OCI-LY7 (cell line): ENCODE data around the gene CDADC1. TPM values are rescaled to one million over a fixed set of nuclear protein-coding genes. Genes with fewer than 3 reads are reported as not detected.

Experiments
- BruUV-seq: library from RNA; stranded (reverse); fragments of 400-500 nt; replicated peaks from 2 replicates; lab custom pipeline; 2021; lab: Mats Ljungman, UMichigan
- CTCF ChIA-PET: fragments of 300-600 bp; sonication (Branson Sonifier 250); formaldehyde crosslinking; loops from one replicate; lab custom pipeline; 2022; ENCODE audit warnings: antibody characterized with exemption; ENCODE audit not compliant: unreplicated experiment; lab: Charles Lee
- POLR2A ChIA-PET: fragments of 300-600 bp; sonication (Branson Sonifier 250); formaldehyde crosslinking; loops from one replicate; lab custom pipeline; 2022; ENCODE audit warnings: antibody characterized with exemption; lab: Charles Lee
- DNase-seq: peaks from one replicate; pipeline ENCODE4 v3.0.0-alpha.2; 2015; ENCODE audit warnings: low spot score
- H2AFZ ChIP-seq: fragments of 200-600 bp; sonication (generic), shearing (Covaris generic); 2 replicates; pipeline ENCODE4 v1.6.1; 2014; ENCODE audit warnings: mild to moderate bottlenecking, antibody characterized with exemption, low read length, moderate library complexity
- H3K27ac ChIP-seq: fragments of 200-600 bp; sonication (generic); 2 replicates; pipeline ENCODE4 v1.5.1; 2014; ENCODE audit warnings: mixed run types, low read depth, mild to moderate bottlenecking, moderate library complexity, low read length, inconsistent platforms; ENCODE audit not compliant: poor library complexity, severe bottlenecking
- H3K36me3 ChIP-seq: fragments of 200-600 bp; sonication (generic); 2 replicates; pipeline ENCODE4 v1.6.1; 2014; ENCODE audit warnings: mild to moderate bottlenecking, antibody characterized with exemption, low read length, moderate library complexity, mixed read lengths; ENCODE audit not compliant: insufficient read depth
- H3K4me1 ChIP-seq: fragments of 200-600 bp; sonication (generic); 2 replicates; pipeline ENCODE4 v1.5.1; 2014; ENCODE audit warnings: mild to moderate bottlenecking, low read length; ENCODE audit not compliant: insufficient read depth, poor library complexity, severe bottlenecking
- H3K4me2 ChIP-seq: fragments of 200-600 bp; sonication (generic); 2 replicates; pipeline ENCODE4 v1.6.1; 2014; ENCODE audit warnings: mild to moderate bottlenecking, low read length
- H3K4me3 ChIP-seq: fragments of 200-600 bp; sonication (generic); 2 replicates; pipeline ENCODE4 v1.5.1; 2014; ENCODE audit warnings: mild to moderate bottlenecking, low read depth, low read length; ENCODE audit not compliant: poor library complexity, severe bottlenecking
- H3K79me2 ChIP-seq: fragments of 200-600 bp; sonication (generic); 2 replicates; pipeline ENCODE4 v1.6.1; 2016; ENCODE audit warnings: low read depth, mild to moderate bottlenecking, low read length, moderate library complexity, mixed read lengths; ENCODE audit not compliant: insufficient read depth
- H3K9me2 ChIP-seq: fragments of 200-600 bp; sonication (generic); 2 replicates; pipeline ENCODE4 v1.6.1; 2016; ENCODE audit warnings: mild to moderate bottlenecking, low read length, mixed read lengths; ENCODE audit not compliant: insufficient read depth
- H3K9me3 ChIP-seq: fragments of 200-600 bp; sonication (generic); 2 replicates; pipeline ENCODE4 v1.6.1; 2014; ENCODE audit warnings: mild to moderate bottlenecking, mixed run types, low read length, mixed read lengths
- H4K20me1 ChIP-seq: fragments of 200-600 bp; sonication (generic); 2 replicates; pipeline ENCODE4 v1.6.1; 2014; ENCODE audit warnings: mild to moderate bottlenecking, antibody characterized with exemption, low read length, moderate library complexity, mixed read lengths; ENCODE audit not compliant: insufficient read depth
- CTCF ChIP-seq: fragments of 200-600 bp; sonication (generic); conservative IDR thresholded peaks from 2 replicates; pipeline ENCODE4 v1.5.1; 2014; ENCODE audit warnings: mild to moderate bottlenecking, antibody characterized with exemption, low read length, moderate library complexity, mixed read lengths
- EZH2phosphoT487 ChIP-seq: fragments of 200-600 bp; sonication (generic); IDR thresholded peaks from 2 replicates; pipeline ENCODE4 v1.6.1; 2018; ENCODE audit warnings: low read depth, borderline replicate concordance, mild to moderate bottlenecking, mixed run types, antibody characterized with exemption, low read length, moderate library complexity, mixed read lengths
- intact Hi-C: fragments of 100-400 bp; cut with micrococcal nuclease; formaldehyde crosslinking; loops from one replicate; pipeline ENCODE4 v1.10.0; 2022; ENCODE audit not compliant: unreplicated experiment
- total RNA-seq, 2 experiments: library from RNA; depleted of rRNA in 1 of 2; stranded (reverse); fragments of >200 nt in 1 of 2; shearing (Covaris generic) in 1 of 2; gene quantifications; 2 replicates each; pipeline ENCODE4 v1.2.3, GENCODE V29; 2014 to 2022

Gene CDADC1
- total RNA-seq, 2 experiments from 2014 or later, result 9.1 to 12.5 TPM

GRCh38 chr13:49279112-49279511 lies 31.4 kb downstream of the CDADC1 start:
- Histone ChIP-seq H3K27ac (no peak overlapping the region), H3K4me2 (no peak overlapping the region), H4K20me1 (no peaks in the 10 kb centered on the region), H3K9me2 (no peaks in the 10 kb centered on the region), H3K79me2 (no peaks in the 10 kb centered on the region), H2AFZ (no peak overlapping the region), H3K4me1 (no peaks in the 10 kb centered on the region), H3K36me3 (no peaks in the 10 kb centered on the region), H3K9me3 (no peaks in the 10 kb centered on the region), H3K4me3 (no peak overlapping the region)
- no peak for TF ChIP-seq CTCF
- no peak for TF ChIP-seq EZH2phosphoT487
- ChIA-PET CTCF (no interaction called here), POLR2A (interaction anchor here (0.7 to 1.1 kb wide), 2 partner anchors 22 to 370 kb away, joined by 3 read pairs; no protein-coding TSS in a partner anchor)
- BruUV-seq, result no TSS peak
- no peak for DNase-seq
- intact Hi-C loops, result loop anchor here (10.0 kb wide), 1 partner anchor 184 kb away; no protein-coding TSS in a partner anchor

- Histone ChIP-seq H3K79me2 (no peaks in the 10 kb centered on the region), H2AFZ (no peak overlapping the region), H4K20me1 (no peaks in the 10 kb centered on the region), H3K4me2 (no peak overlapping the region), H3K9me3 (no peaks in the 10 kb centered on the region), H3K4me3 (no peak overlapping the region), H3K36me3 (no peaks in the 10 kb centered on the region), H3K4me1 (no peaks in the 10 kb centered on the region), H3K27ac (no peak overlapping the region), H3K9me2 (no peaks in the 10 kb centered on the region)
- CTCF ChIA-PET, result no interaction called here
- no TSS peak for BruUV-seq
- POLR2A ChIA-PET, result interaction anchor here (0.7 to 1.2 kb wide), 3 partner anchors 16 to 32 kb away, joined by 3 to 4 read pairs (median 3); partner anchors contain the start of gene CDADC1
- TF ChIP-seq CTCF (no peak), EZH2phosphoT487 (no peak)
- DNase-seq, result no peak
- intact Hi-C loops, result loop anchor here (2.0 to 10.0 kb wide), 2 partner anchors 39 to 185 kb away; no protein-coding TSS in a partner anchor
These were observed 32.2 kb downstream of the CDADC1 start for GRCh38 chr13:49279885-49280284.

DNA sequence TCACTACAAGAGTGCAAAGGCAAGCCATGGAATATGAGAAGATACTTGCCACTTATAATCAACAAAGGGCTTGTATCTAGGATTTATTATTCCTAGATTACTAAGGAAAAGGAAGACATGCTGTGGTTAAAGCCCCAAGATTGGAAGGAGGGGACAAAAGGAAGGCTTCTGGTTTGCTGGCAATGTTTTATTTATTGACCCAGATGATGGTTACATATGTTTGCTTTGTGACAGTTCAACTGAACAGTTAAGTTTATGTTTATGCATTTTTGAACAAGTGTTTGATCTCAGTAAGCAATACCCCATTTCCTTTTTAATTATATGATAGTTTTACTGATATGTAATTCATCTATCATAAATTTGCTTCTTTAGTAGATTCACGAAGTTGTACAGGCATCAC lies 40.3 kb downstream of the CDADC1 start:
- CTCF ChIA-PET, result no interaction called here
- Histone ChIP-seq H3K27ac (no peak overlapping the region), H3K4me1 (no peaks in the 10 kb centered on the region), H3K9me3 (no peaks in the 10 kb centered on the region), H3K9me2 (no peaks in the 10 kb centered on the region), H3K4me2 (no peak overlapping the region), H4K20me1 (no peaks in the 10 kb centered on the region), H3K79me2 (no peaks in the 10 kb centered on the region), H2AFZ (no peak overlapping the region), H3K36me3 (no peaks in the 10 kb centered on the region), H3K4me3 (no peak overlapping the region)
- intact Hi-C loops, result no loop called here
- DNase-seq, result no peak
- no TSS peak for BruUV-seq
- POLR2A ChIA-PET, result interaction anchor here (0.7 kb wide), 1 partner anchor 304 kb away, joined by 6 read pairs; no protein-coding TSS in a partner anchor
- TF ChIP-seq CTCF (no peak), EZH2phosphoT487 (no peak)
